ENCODE measurements around the gene CYBC1.

DNA sequence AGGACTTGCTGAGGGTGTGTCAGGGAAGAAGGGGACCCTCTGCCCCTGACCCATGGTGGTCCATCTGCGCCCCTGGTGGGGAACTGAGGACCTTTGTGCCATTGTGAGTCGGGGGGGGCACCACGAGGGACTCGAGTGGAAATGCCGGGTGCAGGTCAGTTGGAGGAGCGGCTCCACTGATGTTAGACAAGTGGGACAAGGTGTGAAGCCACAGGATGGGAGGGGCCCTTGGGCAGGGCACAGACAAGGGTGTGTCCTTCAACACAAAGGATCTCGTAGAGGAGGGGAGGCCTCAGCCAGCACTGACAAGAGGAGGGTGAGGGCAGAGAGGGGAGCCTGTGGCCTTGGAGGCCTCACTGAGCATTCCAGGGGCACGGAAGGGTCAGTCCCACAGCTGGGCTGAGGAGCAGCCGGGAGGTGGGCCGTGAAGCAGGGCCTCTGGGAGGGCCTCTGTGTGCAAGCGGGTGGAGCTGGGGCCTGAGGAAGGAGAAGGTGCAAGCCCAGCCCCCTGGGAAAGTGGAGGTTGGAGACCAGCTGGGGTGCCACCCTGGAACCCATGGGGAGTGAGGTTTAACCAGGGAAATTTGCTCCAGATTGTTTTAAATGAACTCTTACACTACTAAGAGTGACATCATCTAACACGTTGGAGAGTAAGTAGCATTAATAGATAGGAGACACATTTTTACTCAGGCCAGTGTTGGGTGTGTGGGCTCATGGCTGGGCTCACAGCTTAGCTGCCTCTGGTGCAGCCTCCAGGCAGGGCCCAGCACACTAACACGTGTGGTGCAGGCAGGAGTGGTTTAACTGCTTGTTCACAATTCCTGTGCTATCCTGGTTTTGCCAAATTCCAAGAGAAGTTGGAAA lies 35.9 kb upstream of the CYBC1 start:
- no peak for TF ChIP-seq EZH2 (IDR thresholded peaks at IDR 0.05; ENCODE audit: borderline replicate concordance, insufficient read depth, low read depth, low read length, poor library complexity, severe bottlenecking)
- TF ChIP-seq, protein P1, sequence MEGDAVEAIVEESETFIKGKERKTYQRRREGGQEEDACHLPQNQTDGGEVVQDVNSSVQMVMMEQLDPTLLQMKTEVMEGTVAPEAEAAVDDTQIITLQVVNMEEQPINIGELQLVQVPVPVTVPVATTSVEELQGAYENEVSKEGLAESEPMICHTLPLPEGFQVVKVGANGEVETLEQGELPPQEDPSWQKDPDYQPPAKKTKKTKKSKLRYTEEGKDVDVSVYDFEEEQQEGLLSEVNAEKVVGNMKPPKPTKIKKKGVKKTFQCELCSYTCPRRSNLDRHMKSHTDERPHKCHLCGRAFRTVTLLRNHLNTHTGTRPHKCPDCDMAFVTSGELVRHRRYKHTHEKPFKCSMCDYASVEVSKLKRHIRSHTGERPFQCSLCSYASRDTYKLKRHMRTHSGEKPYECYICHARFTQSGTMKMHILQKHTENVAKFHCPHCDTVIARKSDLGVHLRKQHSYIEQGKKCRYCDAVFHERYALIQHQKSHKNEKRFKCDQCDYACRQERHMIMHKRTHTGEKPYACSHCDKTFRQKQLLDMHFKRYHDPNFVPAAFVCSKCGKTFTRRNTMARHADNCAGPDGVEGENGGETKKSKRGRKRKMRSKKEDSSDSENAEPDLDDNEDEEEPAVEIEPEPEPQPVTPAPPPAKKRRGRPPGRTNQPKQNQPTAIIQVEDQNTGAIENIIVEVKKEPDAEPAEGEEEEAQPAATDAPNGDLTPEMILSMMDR (IDR thresholded peaks at IDR 0.05) = no peak

All from B cell (primary cell).